GM06990 (cell line): ENCODE data around the gene ZFC3H1.

ENCODE experiments used
- DNase-seq: peaks from one replicate; pipeline ENCODE4 v3.0.0-alpha.2; 2011; ENCODE audit not compliant: insufficient read length; ENCODE audit errors: extremely low read depth
- H3K27me3 ChIP-seq: replicated peaks from 2 replicates; pipeline ENCODE4 v1.6.0; 2011; ENCODE audit warnings: low read length; ENCODE audit not compliant: control insufficient read depth, insufficient read depth
- H3K36me3 ChIP-seq: 2 replicates; pipeline ENCODE4 v1.5.1; 2011; ENCODE audit warnings: low read length; ENCODE audit not compliant: control insufficient read depth, insufficient read depth
- H3K4me3 ChIP-seq: replicated peaks from 2 replicates; pipeline ENCODE4 v1.5.1; 2011; ENCODE audit warnings: low read depth, mild to moderate bottlenecking, control low read depth, low read length
- TF ChIP-seq, protein P1 (sequence below): IDR thresholded peaks from 2 replicates; pipeline ENCODE4 v1.5.1; 2011; ENCODE audit warnings: low read length, control low read depth, mild to moderate bottlenecking, inconsistent platforms; ENCODE audit not compliant: insufficient read depth, poor library complexity, severe bottlenecking

The ZFC3H1 gene

GRCh38 chr12:71591601-71592000 lies 72.0 kb downstream of the ZFC3H1 start:
- Histone ChIP-seq H3K27me3 (no peaks in the 10 kb centered on the region; the same call in 1 of the 2 replicates), H3K36me3 (no peaks in the 10 kb centered on the region), H3K4me3 (no peak overlapping the region)
- DNase-seq: no peak
- TF ChIP-seq, protein P1, sequence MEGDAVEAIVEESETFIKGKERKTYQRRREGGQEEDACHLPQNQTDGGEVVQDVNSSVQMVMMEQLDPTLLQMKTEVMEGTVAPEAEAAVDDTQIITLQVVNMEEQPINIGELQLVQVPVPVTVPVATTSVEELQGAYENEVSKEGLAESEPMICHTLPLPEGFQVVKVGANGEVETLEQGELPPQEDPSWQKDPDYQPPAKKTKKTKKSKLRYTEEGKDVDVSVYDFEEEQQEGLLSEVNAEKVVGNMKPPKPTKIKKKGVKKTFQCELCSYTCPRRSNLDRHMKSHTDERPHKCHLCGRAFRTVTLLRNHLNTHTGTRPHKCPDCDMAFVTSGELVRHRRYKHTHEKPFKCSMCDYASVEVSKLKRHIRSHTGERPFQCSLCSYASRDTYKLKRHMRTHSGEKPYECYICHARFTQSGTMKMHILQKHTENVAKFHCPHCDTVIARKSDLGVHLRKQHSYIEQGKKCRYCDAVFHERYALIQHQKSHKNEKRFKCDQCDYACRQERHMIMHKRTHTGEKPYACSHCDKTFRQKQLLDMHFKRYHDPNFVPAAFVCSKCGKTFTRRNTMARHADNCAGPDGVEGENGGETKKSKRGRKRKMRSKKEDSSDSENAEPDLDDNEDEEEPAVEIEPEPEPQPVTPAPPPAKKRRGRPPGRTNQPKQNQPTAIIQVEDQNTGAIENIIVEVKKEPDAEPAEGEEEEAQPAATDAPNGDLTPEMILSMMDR: no peak

- DNase-seq: no peak
- TF ChIP-seq, protein P1: no peak
- Histone ChIP-seq H3K4me3 (no peak overlapping the region), H3K36me3 (no peaks in the 10 kb centered on the region), H3K27me3 (no peaks in the 10 kb centered on the region; the same call in 1 of the 2 replicates)
Observed at GRCh38 chr12:71589478-71589881, 74.2 kb downstream of the ZFC3H1 start.

GRCh38 chr12:71587012-71587411 lies 76.6 kb downstream of the ZFC3H1 start:
- TF ChIP-seq, protein P1: no peak
- H3K4me3 ChIP-seq: no peak overlapping the region
- DNase-seq: no peak
- no peaks in the 10 kb centered on the region; the same call in none of the 2 replicates for H3K27me3 ChIP-seq
- H3K36me3 ChIP-seq: no peaks in the 10 kb centered on the region

- Histone ChIP-seq H3K36me3 (no peaks in the 10 kb centered on the region), H3K27me3 (no peaks in the 10 kb centered on the region; the same call in none of the 2 replicates), H3K4me3 (no peak overlapping the region)
- DNase-seq: no peak
- TF ChIP-seq, protein P1: no peak
Observed at GRCh38 chr12:71585218-71585617, 78.4 kb downstream of the ZFC3H1 start.

- Histone ChIP-seq H3K27me3 (no peaks in the 10 kb centered on the region; the same call in none of the 2 replicates), H3K36me3 (no peaks in the 10 kb centered on the region), H3K4me3 (no peak overlapping the region)
- TF ChIP-seq, protein P1: no peak
- DNase-seq: no peak
Observed at GRCh38 chr12:71584356-71584755, 79.3 kb downstream of the ZFC3H1 start.

DNA sequence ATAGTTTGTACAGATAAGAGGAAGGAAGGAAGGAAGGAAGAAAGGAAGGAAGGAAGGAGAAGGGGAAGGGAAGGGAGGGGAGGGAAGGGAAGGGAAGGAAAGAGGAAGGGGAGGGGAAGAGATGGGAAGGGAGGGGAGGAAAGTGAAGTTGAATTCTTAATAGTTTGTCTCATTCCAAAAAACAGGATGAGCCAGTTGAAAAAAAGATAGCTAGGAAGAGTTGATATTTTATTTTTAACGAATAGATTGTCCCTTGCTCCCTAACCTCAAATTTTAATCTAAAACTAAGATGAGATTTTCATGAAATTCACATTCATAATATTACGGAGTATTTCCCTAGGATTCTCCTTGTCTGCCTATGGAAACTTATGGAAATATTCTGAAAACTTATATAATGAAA lies 80.7 kb downstream of the ZFC3H1 start:
- no peaks in the 10 kb centered on the region for H3K36me3 ChIP-seq
- H3K27me3 ChIP-seq: no peaks in the 10 kb centered on the region; the same call in none of the 2 replicates
- H3K4me3 ChIP-seq: no peak overlapping the region
- TF ChIP-seq, protein P1: no peak
- no peak for DNase-seq
